PFSK-1 (cell line): ENCODE data around the gene TEKT3.

Experiments
- FOXP2 ChIP-seq: optimal IDR thresholded peaks from 2 replicates; pipeline ENCODE3; 2011; ENCODE audit warnings: borderline replicate concordance, control low read depth, inconsistent platforms; ENCODE audit not compliant: insufficient read depth; ENCODE audit errors: extremely low read length, extremely low read depth
- POLR2AphosphoS5 ChIP-seq: IDR thresholded peaks from 2 replicates; pipeline ENCODE4 v1.6.1; 2012; ENCODE audit warnings: low read depth, mild to moderate bottlenecking, control low read depth, low read length, moderate library complexity
- SIN3A ChIP-seq: IDR thresholded peaks from 2 replicates; pipeline ENCODE4 v1.6.1; 2012; ENCODE audit warnings: mild to moderate bottlenecking, low read length, moderate library complexity, borderline replicate concordance; ENCODE audit not compliant: insufficient read depth
- TAF1 ChIP-seq: IDR thresholded peaks from 2 replicates; pipeline ENCODE4 v1.6.1; 2012; ENCODE audit warnings: low read length, control low read depth, borderline replicate concordance; ENCODE audit not compliant: insufficient read depth
- TF ChIP-seq, protein P1 (sequence below), 2 experiments: IDR thresholded peaks; 2 replicates each; pipeline versions ENCODE4 v1.6.1 to v1.8.0; 2011 to 2012; ENCODE audit warnings: low read depth in 2 of 2, low read length in 2 of 2, control low read depth in 1 of 2, inconsistent platforms in 1 of 2, mild to moderate bottlenecking in 1 of 2, moderate library complexity in 1 of 2; ENCODE audit not compliant: insufficient read depth in 1 of 2

TEKT3 gene

DNA sequence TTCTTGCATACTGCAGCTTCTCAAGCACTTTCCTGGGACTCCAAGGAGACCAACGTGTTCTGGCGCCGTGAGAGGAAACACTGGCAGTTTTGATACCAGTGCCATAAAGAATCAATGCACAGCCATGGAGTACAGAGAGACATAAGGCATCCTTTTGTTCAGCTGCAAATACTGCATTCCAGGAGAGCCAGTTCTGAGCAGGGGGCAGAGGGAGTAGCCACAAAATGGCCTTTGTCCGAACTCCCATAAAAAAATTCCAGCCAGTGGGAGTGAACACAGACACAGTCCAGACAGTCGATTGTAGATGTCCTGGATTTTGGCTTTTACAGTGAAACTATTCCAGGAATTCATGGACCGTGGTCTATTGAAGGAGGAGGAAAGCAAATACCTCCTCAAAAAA lies 36.2 kb upstream of the TEKT3 start:
- no peak for TF ChIP-seq TAF1
- TF ChIP-seq SIN3A, result no peak
- TF ChIP-seq, protein P1, sequence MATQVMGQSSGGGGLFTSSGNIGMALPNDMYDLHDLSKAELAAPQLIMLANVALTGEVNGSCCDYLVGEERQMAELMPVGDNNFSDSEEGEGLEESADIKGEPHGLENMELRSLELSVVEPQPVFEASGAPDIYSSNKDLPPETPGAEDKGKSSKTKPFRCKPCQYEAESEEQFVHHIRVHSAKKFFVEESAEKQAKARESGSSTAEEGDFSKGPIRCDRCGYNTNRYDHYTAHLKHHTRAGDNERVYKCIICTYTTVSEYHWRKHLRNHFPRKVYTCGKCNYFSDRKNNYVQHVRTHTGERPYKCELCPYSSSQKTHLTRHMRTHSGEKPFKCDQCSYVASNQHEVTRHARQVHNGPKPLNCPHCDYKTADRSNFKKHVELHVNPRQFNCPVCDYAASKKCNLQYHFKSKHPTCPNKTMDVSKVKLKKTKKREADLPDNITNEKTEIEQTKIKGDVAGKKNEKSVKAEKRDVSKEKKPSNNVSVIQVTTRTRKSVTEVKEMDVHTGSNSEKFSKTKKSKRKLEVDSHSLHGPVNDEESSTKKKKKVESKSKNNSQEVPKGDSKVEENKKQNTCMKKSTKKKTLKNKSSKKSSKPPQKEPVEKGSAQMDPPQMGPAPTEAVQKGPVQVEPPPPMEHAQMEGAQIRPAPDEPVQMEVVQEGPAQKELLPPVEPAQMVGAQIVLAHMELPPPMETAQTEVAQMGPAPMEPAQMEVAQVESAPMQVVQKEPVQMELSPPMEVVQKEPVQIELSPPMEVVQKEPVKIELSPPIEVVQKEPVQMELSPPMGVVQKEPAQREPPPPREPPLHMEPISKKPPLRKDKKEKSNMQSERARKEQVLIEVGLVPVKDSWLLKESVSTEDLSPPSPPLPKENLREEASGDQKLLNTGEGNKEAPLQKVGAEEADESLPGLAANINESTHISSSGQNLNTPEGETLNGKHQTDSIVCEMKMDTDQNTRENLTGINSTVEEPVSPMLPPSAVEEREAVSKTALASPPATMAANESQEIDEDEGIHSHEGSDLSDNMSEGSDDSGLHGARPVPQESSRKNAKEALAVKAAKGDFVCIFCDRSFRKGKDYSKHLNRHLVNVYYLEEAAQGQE (IDR thresholded peaks at IDR 0.05; ENCODE audit: insufficient read depth in 1 of 2, low read depth in 2 of 2, low read length in 2 of 2), result no peak
- TF ChIP-seq FOXP2, result no peak
- TF ChIP-seq POLR2AphosphoS5, result no peak

DNA sequence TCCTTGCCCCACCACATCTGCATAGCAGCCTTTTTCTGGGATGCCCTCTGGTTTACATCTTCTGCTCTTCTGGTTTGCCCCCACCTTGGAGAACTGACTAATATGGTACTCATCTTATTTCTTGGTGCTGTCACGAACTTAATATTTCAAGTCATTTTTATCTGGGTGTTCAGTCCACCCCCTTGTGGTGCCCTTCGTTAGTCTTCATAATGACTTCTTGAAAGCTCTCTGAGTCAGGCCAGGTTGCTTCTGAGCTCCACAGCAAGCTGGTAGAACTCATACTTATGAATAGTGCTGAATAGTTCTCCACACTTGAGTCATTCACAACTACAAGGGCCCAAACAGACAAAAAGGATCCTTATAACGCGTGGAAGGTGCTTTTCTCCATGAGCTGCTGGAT lies 35.8 kb upstream of the TEKT3 start:
- TF ChIP-seq TAF1 (no peak), FOXP2 (no peak), POLR2AphosphoS5 (no peak), SIN3A (no peak)
- TF ChIP-seq, protein P1 (IDR thresholded peaks at IDR 0.05; ENCODE audit: insufficient read depth in 1 of 2, low read depth in 2 of 2, low read length in 2 of 2), result no peak

DNA sequence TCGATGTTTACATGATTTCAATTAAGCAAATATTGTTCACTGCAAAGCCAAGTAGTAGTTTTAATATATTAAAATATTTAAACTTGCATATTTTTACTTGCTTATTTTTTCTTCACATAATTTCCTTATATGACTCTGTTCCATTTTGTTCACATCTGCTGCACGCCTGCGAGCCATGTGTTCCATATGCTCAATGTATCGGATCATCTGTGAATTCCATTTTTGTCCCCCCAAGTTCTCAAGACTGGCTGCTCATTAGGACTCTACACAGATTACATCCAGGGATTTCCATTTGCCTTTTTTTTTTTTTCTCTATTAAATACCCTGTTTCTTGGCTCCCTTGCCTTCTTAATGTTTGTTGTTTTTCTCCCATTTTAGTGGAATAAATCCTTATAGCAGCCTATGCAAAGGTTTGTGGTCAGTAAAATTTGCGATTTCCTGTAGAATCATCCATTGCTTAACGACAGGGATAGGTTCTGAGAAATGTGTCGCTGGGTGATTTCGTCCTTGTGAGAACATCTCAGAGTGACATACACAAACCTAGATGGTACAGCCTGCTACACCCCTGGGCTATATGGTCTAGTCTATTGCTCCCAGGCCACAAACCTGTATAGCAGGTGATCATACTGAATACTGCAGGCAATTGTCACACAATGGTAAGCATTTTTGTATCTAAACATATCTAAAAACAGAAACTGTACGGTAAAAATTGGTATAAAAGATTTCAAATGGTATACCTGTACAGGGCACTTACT lies 30.2 kb upstream of the TEKT3 start:
- TF ChIP-seq TAF1 (no peak), FOXP2 (no peak), SIN3A (no peak), POLR2AphosphoS5 (no peak)
- TF ChIP-seq, protein P1 (IDR thresholded peaks at IDR 0.05; ENCODE audit: insufficient read depth in 1 of 2, low read depth in 2 of 2, low read length in 2 of 2), result no peak

DNA sequence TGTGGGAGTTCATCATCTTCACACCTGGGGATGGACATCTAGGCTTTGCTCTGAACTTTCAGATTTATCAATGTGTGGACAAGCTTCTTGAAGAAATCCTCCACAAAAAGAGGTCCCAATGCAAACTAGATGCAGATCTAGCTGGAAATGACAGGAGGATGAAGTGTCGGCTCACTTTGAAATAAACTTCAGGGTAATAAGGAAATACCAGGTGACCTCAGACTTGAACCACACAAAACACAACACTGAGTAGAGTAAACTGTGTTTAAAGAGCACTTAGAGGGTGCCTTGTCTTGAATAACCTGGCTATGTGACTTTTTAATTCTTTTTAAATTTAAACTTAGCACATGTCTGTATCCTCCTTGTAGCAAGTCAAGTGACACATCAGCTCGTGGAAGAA lies 27.2 kb upstream of the TEKT3 start:
- TF ChIP-seq SIN3A (no peak), TAF1 (no peak), FOXP2 (no peak), POLR2AphosphoS5 (no peak)
- TF ChIP-seq, protein P1 (IDR thresholded peaks at IDR 0.05; ENCODE audit: insufficient read depth in 1 of 2, low read depth in 2 of 2, low read length in 2 of 2), result no peak

DNA sequence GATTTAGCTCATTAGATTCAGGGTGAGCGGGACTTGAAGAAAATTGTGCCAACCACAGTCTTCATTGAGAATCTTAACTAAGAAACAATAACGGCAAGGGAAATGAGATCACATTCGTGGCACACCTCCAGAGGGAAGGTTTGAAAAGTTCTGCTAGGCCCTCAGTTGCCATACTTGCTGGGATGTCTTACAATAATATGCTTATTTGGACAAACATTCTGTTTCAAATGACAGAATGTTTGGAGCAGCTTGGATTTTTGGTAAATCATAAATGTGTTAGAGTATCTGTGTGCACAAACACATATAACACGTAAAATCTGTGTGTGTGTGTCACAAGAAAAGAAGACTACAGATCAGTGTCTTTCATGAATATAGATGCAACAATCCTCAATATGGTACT lies 24.6 kb upstream of the TEKT3 start:
- TF ChIP-seq, protein P1 (IDR thresholded peaks at IDR 0.05; ENCODE audit: insufficient read depth in 1 of 2, low read depth in 2 of 2, low read length in 2 of 2), result no peak
- TF ChIP-seq POLR2AphosphoS5, result no peak
- TF ChIP-seq FOXP2, result no peak
- no peak for TF ChIP-seq SIN3A
- no peak for TF ChIP-seq TAF1
